OCI-LY7 (cell line): Measurements from ENCODE around the gene CFAP97D2.

Source experiments
- EZH2phosphoT487 ChIP-seq: fragments of 200-600 bp; sonication (generic); IDR thresholded peaks from 2 replicates; pipeline ENCODE4 v1.6.1; 2018; ENCODE audit warnings: low read depth, borderline replicate concordance, mild to moderate bottlenecking, mixed run types, antibody characterized with exemption, low read length, moderate library complexity, mixed read lengths
- TF ChIP-seq, protein P1 (sequence below): fragments of 200-600 bp; sonication (generic); conservative IDR thresholded peaks from 2 replicates; pipeline ENCODE4 v1.5.1; 2014; ENCODE audit warnings: mild to moderate bottlenecking, antibody characterized with exemption, low read length, moderate library complexity, mixed read lengths

DNA sequence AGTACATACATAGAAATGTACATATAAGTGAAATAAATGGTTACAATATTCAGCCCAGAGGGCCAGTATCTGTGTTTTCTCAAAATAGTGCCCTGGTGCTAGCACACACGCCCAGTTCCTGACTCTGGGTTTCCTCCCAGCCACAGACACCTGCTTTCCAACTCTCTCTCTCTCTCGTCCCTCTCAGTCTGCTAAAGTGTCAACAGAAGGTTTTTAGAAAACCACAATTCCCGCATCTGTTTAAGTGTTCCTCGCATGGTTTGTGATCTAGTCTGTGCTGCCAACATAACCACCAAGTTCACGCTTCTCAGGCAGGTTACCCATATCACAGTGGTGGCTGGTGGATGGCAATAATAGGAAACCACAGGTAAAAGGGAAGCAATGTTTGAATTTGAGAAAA, 84.5 kb downstream of the CFAP97D2 start:
- TF ChIP-seq, protein P1, sequence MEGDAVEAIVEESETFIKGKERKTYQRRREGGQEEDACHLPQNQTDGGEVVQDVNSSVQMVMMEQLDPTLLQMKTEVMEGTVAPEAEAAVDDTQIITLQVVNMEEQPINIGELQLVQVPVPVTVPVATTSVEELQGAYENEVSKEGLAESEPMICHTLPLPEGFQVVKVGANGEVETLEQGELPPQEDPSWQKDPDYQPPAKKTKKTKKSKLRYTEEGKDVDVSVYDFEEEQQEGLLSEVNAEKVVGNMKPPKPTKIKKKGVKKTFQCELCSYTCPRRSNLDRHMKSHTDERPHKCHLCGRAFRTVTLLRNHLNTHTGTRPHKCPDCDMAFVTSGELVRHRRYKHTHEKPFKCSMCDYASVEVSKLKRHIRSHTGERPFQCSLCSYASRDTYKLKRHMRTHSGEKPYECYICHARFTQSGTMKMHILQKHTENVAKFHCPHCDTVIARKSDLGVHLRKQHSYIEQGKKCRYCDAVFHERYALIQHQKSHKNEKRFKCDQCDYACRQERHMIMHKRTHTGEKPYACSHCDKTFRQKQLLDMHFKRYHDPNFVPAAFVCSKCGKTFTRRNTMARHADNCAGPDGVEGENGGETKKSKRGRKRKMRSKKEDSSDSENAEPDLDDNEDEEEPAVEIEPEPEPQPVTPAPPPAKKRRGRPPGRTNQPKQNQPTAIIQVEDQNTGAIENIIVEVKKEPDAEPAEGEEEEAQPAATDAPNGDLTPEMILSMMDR, result no peak
- TF ChIP-seq EZH2phosphoT487, result no peak
